ENCODE measurements around the gene FKBP2.

Gene FKBP2

DNA sequence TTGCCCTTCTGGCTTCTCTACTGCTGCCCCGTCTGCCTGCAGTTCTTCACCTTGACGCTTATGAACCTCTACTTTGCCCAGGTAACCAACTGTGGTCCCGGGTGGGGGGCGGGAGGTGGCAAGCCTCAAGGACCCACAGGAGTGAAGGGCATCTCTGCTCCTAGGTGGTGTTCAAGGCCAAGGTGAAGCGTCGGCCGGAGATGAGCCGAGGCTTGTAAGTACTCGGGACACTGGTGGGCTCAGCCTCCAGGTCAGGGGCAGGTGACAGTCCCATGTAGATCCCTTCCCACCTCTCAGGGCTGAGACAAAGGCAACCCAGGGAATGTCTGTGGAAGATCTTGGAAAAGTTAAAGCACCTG is 45.9 kb downstream of the FKBP2 start:
- DNase-seq, result no peak

DNA sequence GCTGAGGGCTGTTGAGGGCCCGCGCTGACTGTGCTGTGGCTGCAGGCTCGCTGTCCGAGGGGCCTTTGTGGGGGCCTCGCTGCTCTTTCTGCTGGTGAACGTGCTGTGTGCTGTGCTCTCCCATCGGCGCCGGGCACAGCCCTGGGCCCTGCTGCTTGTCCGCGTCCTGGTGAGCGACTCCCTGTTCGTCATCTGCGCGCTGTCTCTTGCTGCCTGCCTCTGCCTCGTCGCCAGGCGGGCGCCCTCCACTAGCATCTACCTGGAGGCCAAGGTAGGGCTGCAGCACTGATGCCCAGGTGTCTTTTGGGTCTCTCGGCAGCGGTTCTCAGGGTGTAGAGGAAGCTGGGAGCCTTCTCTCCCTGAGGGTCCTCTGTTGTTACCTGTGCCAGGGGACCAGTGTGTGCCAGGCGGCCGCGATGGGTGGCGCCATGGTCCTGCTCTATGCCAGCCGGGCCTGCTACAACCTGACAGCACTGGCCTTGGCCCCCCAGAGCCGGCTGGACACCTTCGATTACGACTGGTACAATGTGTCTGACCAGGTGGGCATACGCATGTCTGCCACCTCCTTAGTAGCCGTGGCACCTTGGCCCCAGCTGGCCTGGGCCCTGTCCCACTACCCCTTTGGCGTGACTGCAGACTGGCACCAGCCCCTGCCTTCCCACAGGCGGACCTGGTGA is 46.9 kb downstream of the FKBP2 start:
- DNase-seq, result no peak

DNA sequence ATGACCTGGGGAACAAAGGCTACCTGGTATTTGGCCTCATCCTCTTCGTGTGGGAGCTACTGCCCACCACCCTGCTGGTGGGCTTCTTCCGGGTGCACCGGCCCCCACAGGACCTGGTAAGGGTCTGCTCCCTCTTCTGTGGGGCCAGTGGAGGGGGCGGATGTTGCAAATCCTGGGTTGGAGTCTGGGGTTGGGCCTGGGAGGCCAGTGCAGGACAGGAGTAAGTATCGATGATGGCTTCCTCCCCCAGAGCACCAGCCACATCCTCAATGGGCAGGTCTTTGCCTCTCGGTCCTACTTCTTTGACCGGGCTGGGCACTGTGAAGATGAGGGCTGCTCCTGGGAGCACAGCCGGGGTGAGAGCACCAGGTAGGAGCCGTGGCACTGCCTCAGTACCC is 47.5 kb downstream of the FKBP2 start:
- no peak for DNase-seq

DNA sequence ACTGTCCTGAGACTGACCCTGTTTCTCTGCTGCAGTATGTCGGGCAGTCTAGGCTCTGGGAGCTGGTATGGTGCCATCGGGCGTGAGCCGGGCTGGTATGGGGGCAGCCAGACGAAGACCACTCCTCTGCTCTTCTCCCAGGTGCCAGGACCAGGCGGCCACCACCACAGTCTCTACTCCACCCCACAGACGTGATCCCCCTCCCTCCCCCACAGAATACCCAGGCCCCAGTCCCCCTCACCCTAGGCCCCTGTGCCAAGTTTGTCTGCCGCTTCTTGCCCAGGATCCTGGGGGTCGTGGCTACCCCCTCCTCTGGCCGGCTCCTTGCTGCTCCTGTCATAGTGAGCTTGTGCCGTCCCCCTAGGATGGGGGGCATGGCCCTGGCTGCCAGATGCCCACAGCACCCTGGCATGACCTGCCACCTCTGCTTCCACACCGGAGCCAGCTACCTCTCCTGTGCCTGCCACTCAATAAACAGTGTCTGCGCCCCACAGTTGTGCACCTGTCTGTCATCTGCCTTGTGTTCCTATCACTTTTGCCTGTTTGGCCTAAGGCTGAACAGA is 48.2 kb downstream of the FKBP2 start:
- DNase-seq, result no peak

- no peak for DNase-seq
These were observed 49.7 kb downstream of the FKBP2 start for GRCh38 chr11:64290352-64291261.

DNA sequence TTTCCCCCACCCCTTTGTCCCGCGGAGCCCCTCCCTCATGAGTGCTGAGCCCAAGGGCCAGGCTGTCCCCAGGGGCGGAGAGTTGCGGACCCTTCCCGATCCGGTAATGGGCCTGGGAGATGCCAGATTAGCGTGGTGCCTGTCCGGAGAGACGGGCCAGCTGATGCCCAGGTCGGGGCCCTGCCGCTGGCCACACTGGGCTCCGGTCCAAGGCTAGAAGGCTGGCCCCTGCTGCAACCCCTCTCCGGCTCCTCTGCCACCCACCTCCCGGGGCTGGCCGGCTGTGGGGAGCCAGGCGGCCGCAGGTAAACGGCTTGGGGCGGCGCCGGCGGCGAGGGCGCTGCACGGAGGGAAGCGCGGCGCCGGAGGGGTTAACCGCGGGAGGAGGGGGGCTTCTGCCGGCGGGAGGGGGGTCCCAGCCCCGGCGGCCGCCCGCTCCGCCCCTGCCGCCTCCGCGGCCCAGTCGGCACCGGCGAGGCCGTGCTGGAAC is 50.4 kb downstream of the FKBP2 start, which contains the start of gene KCNK4:
TSS of gene KCNK4 (plus strand) at position 41 of the 490 bp plus-strand sequence. CDS start 1,717 bp downstream, outside the sequence.
- no peak for DNase-seq

GRCh38 chr11:64291752-64292459 is 51.0 kb downstream of the FKBP2 start:
- DNase-seq, result no peak

DNA sequence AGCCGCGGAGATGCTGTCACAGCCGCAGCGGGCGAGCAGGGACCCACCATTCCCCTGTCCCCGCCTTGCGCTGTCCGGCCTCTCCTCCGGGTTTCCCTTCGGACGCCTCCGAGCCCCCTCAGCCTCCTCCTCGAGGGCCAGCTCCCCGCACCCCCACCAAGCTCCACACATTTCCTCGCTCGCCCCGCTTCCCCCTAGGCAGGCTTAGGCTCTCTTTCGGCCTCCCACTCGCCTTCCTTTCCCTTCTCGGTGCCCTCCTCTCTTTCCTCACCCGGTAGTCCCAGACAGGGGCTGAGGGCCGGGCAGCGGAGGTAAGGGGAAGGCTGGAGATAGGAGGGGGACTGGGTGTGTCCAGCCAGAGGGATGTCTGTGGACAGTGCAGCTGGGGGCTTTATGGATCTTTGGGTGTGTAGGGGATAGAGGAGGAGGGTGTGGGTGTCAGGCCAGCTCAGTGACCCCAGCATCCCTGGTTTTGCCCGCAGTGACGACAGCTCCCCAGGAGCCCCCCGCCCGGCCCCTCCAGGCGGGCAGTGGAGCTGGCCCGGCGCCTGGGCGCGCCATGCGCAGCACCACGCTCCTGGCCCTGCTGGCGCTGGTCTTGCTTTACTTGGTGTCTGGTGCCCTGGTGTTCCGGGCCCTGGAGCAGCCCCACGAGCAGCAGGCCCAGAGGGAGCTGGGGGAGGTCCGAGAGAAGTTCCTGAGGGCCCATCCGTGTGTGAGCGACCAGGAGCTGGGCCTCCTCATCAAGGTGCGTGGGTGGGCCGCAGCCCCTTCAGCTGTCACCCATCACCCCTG is 51.8 kb downstream of the FKBP2 start:
- DNase-seq, result no peak

Measured in SHP77 (cell line).